ENCODE measurements around the gene IRAG1.

DNA sequence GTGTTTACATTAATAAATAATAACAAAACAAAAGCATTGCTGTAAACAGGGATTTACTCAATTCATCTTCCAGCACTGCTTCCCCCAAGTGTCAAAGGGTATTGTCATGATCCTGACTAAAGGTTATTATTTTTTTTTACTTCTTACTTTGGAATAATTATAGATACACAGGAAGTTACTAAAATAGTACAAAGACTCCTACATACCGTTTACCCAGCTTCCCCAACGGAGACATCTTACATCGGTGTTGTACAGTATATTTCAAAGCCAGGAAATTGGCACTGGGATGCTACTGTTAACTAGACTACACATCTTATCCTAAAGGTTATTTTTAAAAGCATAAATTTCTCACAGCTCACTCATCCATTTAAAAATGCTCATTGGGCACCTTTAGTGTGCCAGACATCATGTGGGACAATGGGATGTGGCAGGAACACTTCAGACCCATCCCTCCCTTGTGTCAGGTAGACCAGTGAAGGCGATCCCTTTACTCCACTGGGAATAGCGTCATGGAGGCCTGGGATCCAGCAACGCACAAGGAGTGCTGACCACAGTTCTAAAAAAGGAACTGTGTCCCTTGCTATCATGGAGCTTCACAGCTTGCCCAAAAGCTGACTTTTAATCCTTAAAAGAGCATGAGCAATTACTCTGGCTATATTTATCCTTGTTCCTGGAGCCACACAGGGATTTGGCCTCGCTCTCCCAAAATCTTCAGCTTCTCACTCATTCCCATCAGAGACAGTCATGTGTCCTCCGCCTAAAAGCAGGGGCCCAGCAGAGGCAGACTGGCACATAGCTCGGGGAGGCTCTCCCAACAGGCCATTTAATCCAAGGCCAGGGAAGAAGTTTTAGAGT lies 3.1 kb upstream of the IRAG1 start:
- TF ChIP-seq, protein P1, sequence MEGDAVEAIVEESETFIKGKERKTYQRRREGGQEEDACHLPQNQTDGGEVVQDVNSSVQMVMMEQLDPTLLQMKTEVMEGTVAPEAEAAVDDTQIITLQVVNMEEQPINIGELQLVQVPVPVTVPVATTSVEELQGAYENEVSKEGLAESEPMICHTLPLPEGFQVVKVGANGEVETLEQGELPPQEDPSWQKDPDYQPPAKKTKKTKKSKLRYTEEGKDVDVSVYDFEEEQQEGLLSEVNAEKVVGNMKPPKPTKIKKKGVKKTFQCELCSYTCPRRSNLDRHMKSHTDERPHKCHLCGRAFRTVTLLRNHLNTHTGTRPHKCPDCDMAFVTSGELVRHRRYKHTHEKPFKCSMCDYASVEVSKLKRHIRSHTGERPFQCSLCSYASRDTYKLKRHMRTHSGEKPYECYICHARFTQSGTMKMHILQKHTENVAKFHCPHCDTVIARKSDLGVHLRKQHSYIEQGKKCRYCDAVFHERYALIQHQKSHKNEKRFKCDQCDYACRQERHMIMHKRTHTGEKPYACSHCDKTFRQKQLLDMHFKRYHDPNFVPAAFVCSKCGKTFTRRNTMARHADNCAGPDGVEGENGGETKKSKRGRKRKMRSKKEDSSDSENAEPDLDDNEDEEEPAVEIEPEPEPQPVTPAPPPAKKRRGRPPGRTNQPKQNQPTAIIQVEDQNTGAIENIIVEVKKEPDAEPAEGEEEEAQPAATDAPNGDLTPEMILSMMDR (IDR thresholded peaks at IDR 0.05), result no peak
- no peak for TF ChIP-seq POLR2A (IDR thresholded peaks at IDR 0.05)
